Activated CD4-positive, alpha-beta T cell treated with anti-CD3 and anti-CD28 coated beads, Interleukin-2, amount 10 ng/mL, durations not matched to agents 24 days and 14 days (primary cell): ENCODE data around the gene CENPM. TPM values are rescaled to one million over a fixed set of nuclear protein-coding genes. Genes with fewer than 3 reads are reported as not detected.
A peak's percentile ranks its signal among the peaks of the same experiment; 100 is the strongest.

Source experiments
- DNase-seq: peaks from one replicate; pipeline ENCODE4 v3.0.0; 2022
- H3K27ac Mint-ChIP-seq: one replicate; pipeline ENCODE4 v1.8.0; 2022; ENCODE audit warnings: mild to moderate bottlenecking, mixed read lengths
- H3K27me3 Mint-ChIP-seq: one replicate; pipeline ENCODE4 v1.8.0; 2022; ENCODE audit warnings: mixed read lengths
- H3K36me3 Mint-ChIP-seq: one replicate; pipeline ENCODE4 v1.8.0; 2022; ENCODE audit warnings: low read depth, mild to moderate bottlenecking, mixed read lengths
- H3K4me1 Mint-ChIP-seq: one replicate; pipeline ENCODE4 v1.8.0; 2021; ENCODE audit warnings: mixed read lengths
- H3K4me3 Mint-ChIP-seq: one replicate; pipeline ENCODE4 v1.8.0; 2022; ENCODE audit warnings: mild to moderate bottlenecking, moderate library complexity, mixed read lengths
- H3K9me3 Mint-ChIP-seq: one replicate; pipeline ENCODE4 v1.8.0; 2021; ENCODE audit warnings: mixed read lengths
- intact Hi-C: fragments of 100-400 bp; cut with micrococcal nuclease; formaldehyde crosslinking; loops from one replicate; pipeline ENCODE4 v1.15.1; 2023
- total RNA-seq: library from RNA; stranded (reverse); gene quantifications from 2 replicates; pipeline ENCODE4 v1.2.3, GENCODE V29; 2022

CENPM gene, protein sequence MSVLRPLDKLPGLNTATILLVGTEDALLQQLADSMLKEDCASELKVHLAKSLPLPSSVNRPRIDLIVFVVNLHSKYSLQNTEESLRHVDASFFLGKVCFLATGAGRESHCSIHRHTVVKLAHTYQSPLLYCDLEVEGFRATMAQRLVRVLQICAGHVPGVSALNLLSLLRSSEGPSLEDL
- total RNA-seq, result 86.9 and 88.6 TPM in 2 replicates

DNA sequence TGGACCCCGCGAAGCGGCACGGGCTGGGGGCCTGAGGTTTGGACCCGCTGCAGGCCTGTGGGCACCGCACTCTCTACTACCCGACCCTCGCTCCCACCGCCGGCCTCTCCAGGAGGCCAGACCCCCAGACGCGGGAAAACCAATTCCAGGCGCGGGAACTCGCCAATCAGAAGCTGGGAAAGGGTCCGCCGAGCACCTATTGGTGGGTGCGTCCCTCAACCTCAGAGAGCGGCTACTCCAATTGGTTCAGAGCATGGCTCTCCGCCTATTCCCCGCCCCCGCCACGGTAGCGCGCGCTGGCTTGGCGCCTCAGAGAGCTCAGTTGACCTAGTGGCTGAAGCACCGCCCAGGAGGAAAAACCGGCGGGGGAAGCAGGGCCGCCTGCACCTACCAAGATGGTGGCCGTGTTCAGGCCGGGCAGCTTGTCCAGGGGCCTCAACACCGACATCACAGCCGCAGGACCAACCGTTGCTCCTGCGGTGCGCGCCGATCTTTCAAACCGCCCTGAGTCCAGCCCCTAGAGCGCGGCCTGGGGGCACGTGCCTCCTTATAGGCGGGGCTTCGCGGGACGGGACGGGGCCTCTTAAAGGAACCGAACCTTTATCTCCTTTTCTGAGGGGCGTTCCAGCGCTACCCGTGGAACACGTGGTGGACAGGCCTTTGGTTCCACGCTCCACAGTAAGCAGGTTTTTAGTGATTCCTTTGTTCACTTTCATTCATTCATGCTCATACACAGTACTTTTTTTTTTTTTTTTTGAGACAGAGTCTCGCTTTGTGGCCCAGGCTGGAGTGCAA lies at the start of gene CENPM:
CENPM (minus strand) TSS at position 524 of the 795 bp plus-strand sequence; CDS start at position 448, 76 bp downstream.
- intact Hi-C loops, result loop anchor here (2.0 kb wide), 3 partner anchors 124 to 498 kb away; partner anchors contain the start of genes NAGA and SNU13
- Mint-ChIP-seq H3K9me3 (no peaks in the 10 kb centered on the region), H3K4me3 (peak within 1 kb of the TSS; percentile 94), H3K27ac (peak within 1 kb of the TSS; percentile 94), H3K4me1 (peaks cover 47% of the 10 kb centered on the region), H3K36me3 (peaks cover 24% of the 10 kb centered on the region), H3K27me3 (no peaks in the 10 kb centered on the region)
- DNase-seq, result peak; percentile 98

DNA sequence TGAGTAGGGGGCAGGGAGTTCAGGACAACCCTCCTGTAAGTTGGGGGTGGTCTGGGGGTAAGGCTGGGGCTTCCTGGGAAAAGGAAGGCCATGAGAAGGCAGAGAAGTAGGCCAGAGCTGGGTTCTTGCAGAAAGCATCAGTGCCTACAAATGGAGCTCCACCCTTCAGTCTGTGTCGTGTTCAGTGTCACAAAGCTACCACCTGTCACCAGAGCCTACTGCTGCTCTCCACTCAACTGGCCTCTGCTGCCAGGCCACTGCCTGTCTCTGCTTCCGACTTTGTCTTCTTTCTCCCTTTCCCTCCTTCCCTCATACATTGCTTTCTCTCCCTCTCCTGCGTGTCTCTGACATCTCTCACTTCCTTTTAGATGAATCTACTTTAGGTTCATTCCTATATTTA lies 48.3 kb upstream of the CENPM start:
- H3K27ac Mint-ChIP-seq, result no peak overlapping the region
- intact Hi-C loops, result no loop called here

DNA sequence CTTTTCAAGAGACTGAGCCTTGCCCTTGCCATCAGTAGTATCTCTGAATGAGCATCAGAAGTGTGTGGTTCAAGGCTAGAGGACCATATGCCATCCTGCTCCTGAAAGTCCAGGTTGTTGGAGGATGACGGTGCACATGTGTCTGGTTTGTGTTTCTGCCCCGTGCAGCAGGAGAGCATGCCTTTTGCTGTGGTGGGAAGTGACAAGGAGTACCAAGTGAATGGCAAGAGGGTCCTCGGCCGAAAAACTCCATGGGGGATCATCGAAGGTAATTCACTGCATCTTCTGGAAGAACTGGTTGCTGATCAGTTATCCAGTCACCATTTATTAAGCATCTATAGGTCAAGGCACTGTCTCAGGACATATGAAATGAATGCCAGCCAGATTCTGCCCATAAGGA lies 45.5 kb upstream of the CENPM start:
- H3K4me1 Mint-ChIP-seq, result peaks cover 4% of the 10 kb centered on the region
- H3K27ac Mint-ChIP-seq, result no peak overlapping the region
- intact Hi-C loops, result no loop called here
- no peak overlapping the region for H3K4me3 Mint-ChIP-seq
- DNase-seq, result no peak
- H3K9me3 Mint-ChIP-seq, result no peaks in the 10 kb centered on the region
- peaks cover 1% of the 10 kb centered on the region for H3K27me3 Mint-ChIP-seq
- no peaks in the 10 kb centered on the region for H3K36me3 Mint-ChIP-seq

More for the DNA sequence above, 48.3 kb upstream of the CENPM start:
- Mint-ChIP-seq H3K9me3 (peaks cover 10% of the 10 kb centered on the region), H3K4me3 (no peak overlapping the region), H3K4me1 (peaks cover 23% of the 10 kb centered on the region), H3K36me3 (peaks cover 7% of the 10 kb centered on the region), H3K27me3 (peaks cover 1% of the 10 kb centered on the region)
- no peak for DNase-seq

DNA sequence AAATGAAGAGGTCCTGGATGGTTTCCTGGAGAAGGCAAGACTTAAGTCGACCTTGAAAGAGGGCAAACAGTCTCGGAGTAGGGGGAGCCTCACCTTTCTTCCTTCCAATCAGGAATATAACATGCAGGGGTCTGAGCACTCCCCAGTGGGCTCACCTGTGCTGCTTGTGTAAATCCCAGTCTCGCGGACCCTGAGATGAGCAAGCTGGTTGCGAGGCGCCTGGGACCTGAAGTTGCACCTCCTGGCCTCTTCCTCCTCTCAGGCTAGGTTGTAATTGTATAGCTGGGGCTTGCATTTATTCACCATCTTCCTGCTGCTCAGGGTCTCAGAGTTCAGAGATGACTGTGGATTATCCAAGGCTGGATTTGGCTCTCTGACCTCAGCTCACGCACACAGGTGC lies 44.2 kb upstream of the CENPM start:
- DNase-seq, result no peak
- H3K27me3 Mint-ChIP-seq, result peaks cover 2% of the 10 kb centered on the region
- H3K27ac Mint-ChIP-seq, result no peak overlapping the region
- no peaks in the 10 kb centered on the region for H3K36me3 Mint-ChIP-seq
- intact Hi-C loops, result no loop called here
- H3K9me3 Mint-ChIP-seq, result no peaks in the 10 kb centered on the region
- H3K4me3 Mint-ChIP-seq, result no peak overlapping the region
- peaks cover 2% of the 10 kb centered on the region for H3K4me1 Mint-ChIP-seq

DNA sequence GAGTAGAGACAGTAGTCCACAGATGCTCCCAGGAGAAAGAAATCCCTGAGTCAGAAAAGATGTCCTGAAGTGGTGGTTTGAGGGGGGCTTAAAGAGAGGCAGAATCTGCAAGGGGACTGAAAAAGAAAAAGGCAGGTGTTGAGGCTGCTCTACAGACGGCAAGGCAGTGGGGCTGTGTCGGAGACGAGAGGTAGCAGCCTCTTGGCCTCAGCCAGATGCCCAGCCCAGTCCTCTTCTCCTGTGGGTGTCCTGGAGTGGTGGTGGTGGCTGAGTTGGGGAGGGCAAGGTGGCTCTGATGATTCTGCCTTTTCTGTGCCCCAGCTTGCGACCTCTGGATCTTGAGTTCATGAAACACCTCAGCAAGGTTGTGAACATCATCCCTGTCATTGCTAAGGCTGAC lies 42.3 kb upstream of the CENPM start:
- intact Hi-C loops, result no loop called here
- Mint-ChIP-seq H3K4me3 (no peak overlapping the region), H3K9me3 (no peaks in the 10 kb centered on the region), H3K36me3 (no peaks in the 10 kb centered on the region), H3K27ac (no peak overlapping the region), H3K27me3 (peaks cover 3% of the 10 kb centered on the region), H3K4me1 (no peaks in the 10 kb centered on the region)
- DNase-seq, result no peak

DNA sequence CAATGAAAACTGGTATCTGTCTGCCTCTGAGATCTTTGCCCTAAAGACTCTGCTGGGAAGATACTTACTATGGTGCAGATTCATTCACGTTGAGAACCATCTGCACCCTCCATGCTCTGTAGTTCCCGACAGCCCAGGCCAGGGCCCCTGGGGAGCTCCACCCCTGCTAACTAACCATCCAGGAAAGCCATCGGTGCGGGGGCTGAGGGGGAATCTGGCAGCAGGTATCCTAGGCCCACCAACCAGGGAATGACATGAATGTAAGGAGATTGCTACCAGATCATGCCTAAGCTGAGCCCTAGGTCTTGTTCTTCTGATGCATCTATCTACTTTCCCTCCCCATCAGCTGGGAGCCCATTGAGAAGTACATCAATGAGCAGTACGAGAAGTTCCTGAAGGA lies 40.3 kb upstream of the CENPM start:
- peaks cover 3% of the 10 kb centered on the region for H3K27me3 Mint-ChIP-seq
- intact Hi-C loops, result no loop called here

DNA sequence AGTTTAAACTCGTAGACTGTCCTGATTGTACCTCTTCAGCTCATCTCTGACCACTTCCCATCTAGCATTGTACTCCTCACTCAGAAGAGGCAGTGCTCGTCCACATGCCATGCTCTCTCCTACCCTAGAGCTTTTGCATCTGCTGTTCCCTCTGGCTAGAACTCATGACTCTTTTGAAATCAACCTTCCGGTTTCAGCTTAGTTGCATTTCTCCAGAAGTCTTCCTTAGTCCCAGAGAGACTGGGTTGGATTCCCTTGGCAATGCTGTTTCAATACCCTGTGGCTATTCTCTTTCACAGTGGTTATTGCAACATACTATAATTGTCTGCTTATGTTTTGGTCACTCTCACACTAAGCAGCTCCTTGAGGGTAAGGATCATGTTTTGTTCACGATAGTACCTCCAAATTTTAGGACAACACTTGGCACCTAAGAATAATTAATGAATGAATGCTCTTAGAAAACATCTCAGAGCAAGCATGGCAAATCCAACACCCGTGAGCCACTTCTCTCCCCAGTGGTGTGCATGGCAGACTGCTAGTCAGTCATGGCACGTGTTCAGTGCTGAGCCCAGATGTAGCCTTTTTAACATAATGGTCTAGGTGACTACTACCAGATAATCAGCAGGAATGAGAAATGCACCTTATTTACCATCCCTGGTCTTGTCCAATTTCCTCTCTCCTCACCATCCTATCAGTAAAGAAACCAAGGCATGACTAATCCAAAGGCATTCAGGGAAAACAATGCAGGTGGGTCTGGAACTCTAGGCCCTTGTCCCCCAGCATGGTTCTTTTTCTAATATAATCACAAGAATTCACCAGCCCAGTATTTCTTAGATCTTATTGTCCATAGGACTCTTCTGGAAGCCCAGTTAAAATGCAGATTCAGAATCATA lies 36.8 kb upstream of the CENPM start:
- intact Hi-C loops, result no loop called here
- DNase-seq, result no peak
- Mint-ChIP-seq H3K36me3 (no peaks in the 10 kb centered on the region), H3K4me3 (no peak overlapping the region), H3K27me3 (peaks cover 9% of the 10 kb centered on the region), H3K9me3 (no peaks in the 10 kb centered on the region), H3K27ac (no peak overlapping the region), H3K4me1 (no peaks in the 10 kb centered on the region)

More for the DNA sequence above, 40.3 kb upstream of the CENPM start:
- no peaks in the 10 kb centered on the region for H3K36me3 Mint-ChIP-seq
- H3K4me3 Mint-ChIP-seq, result no peak overlapping the region
- H3K9me3 Mint-ChIP-seq, result no peaks in the 10 kb centered on the region
- no peak for DNase-seq
- H3K4me1 Mint-ChIP-seq, result no peaks in the 10 kb centered on the region
- no peak overlapping the region for H3K27ac Mint-ChIP-seq

DNA sequence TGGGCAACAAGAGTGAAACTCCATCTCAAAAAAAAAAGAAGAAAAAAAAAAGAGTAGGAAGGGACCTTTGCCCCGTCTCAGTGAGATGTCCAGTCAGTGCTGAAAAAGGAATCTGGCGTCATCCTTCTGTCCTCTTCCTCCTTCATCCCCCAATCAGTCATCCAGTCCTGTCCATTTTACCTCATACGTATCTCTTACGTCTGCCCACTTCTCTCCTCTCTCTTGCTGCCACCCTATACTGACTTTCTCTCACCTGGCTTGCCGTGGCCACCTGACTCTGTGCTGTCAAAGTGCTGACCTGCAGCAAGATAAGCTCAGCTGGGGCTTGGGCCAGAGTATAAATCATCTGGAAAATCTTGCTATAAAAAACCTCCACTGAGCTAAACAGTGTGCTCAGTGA lies 35.9 kb upstream of the CENPM start:
- H3K4me3 Mint-ChIP-seq, result no peak overlapping the region
- no peaks in the 10 kb centered on the region for H3K36me3 Mint-ChIP-seq
- peaks cover under 1% of the 10 kb centered on the region for H3K4me1 Mint-ChIP-seq
- no peaks in the 10 kb centered on the region for H3K9me3 Mint-ChIP-seq
- peaks cover 16% of the 10 kb centered on the region for H3K27me3 Mint-ChIP-seq
- intact Hi-C loops, result no loop called here
- DNase-seq, result no peak
- H3K27ac Mint-ChIP-seq, result no peak overlapping the region

DNA sequence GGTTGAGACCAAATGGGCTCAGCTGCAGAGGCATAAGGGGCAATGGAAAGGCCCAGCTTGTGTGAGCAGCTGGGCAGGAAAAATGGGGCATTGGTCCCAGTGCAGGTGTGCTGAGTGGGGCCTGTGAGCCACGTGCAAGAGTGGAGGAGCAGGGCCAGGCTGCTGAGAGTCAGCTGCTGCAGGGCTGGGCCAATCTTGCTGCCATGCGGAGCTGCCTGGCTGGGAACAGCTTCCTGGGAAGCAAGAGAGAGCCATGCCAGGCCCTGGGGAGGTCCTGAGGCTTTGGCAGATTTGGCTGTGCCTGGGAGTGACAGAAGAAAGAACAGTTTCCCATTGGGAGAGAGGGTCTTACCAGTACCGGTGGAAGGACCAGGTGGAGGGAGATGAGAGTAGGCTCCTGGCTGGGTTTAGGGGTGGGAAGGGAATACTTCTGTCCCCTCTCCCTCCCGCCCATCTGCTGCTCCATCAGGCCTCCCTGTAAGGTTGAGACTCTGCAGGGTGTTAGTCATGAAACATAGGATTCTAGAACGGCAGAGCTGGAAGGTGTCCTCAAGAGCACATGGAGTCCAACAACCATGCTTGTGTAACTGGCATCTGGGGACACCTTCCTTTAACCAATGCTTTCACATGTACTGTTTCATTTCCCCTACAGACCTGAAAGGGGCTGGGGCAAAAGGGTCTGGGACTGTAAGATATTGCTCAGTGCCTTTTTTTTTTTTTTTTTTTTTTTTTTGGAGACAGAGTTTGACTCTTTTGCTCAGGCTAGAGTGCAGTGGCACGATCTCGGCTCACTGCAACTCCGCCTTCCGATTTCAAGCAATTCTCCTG lies 32.7 kb upstream of the CENPM start:
- Mint-ChIP-seq H3K4me1 (peaks cover 15% of the 10 kb centered on the region), H3K4me3 (no peak overlapping the region), H3K27ac (no peak overlapping the region), H3K9me3 (no peaks in the 10 kb centered on the region), H3K36me3 (no peaks in the 10 kb centered on the region), H3K27me3 (peaks cover 38% of the 10 kb centered on the region)
- DNase-seq, result no peak
- intact Hi-C loops, result no loop called here

DNA sequence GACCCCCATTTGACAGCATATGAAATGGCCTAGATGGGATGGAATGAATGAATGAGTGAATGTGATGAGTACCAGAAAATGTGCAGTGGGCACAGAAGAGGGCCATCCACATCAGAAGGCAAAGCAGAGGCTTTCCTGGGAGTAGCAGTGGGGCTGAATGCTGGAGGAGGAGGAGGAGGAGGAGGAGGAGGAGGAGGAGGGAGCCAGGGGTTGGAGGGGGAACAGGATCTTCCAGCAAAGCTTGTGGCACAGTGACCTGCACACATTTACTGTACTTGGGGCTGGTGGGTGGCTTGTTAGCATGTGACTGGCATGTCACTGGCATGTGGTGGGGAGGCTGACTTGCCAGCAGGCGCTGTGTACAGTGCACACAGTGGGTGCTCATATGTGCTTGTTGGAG lies 31.8 kb upstream of the CENPM start:
- no peaks in the 10 kb centered on the region for H3K9me3 Mint-ChIP-seq
- no peaks in the 10 kb centered on the region for H3K36me3 Mint-ChIP-seq
- DNase-seq, result no peak
- peaks cover 15% of the 10 kb centered on the region for H3K4me1 Mint-ChIP-seq
- H3K27me3 Mint-ChIP-seq, result peaks cover 42% of the 10 kb centered on the region
- no peak overlapping the region for H3K4me3 Mint-ChIP-seq
- intact Hi-C loops, result no loop called here
- peak overlapping the region; percentile 42 for H3K27ac Mint-ChIP-seq

DNA sequence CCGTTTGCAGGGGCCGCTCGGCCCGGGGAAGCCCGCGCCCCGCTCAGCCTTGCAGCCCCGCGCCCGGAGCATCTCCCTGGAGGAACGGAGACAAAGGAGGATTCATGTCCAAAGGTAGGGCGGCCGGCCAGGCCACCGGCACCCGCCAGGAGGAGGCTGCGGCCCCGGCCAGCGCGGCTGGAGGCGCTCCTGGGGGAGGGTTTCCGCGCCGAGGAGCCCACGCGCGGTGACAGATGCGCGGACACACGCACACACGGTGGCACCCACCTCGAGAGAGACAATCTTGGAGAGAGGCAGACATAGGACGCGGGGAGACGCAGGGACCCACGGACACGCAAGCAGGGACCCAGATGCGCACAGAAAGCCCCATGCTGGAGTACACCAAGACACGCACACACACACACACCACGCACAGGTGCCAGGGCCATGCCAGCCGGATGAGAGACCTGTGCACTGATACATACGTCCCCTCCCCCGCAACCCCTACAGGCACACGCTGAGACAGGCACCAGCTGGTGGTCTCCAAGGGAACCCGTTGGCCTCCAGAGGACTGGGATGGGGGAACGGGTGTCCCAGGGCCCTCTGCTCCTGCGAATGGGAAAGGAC lies 30.1 kb upstream of the CENPM start:
- intact Hi-C loops, result loop anchor here (1.0 kb wide), 1 partner anchor 20 kb away; no protein-coding TSS in a partner anchor
- DNase-seq, result peak; percentile 63
- Mint-ChIP-seq H3K36me3 (no peaks in the 10 kb centered on the region), H3K27me3 (peaks cover 48% of the 10 kb centered on the region), H3K4me3 (peak overlapping the region; percentile 67), H3K4me1 (peaks cover 15% of the 10 kb centered on the region), H3K9me3 (no peaks in the 10 kb centered on the region), H3K27ac (no peak overlapping the region)

DNA sequence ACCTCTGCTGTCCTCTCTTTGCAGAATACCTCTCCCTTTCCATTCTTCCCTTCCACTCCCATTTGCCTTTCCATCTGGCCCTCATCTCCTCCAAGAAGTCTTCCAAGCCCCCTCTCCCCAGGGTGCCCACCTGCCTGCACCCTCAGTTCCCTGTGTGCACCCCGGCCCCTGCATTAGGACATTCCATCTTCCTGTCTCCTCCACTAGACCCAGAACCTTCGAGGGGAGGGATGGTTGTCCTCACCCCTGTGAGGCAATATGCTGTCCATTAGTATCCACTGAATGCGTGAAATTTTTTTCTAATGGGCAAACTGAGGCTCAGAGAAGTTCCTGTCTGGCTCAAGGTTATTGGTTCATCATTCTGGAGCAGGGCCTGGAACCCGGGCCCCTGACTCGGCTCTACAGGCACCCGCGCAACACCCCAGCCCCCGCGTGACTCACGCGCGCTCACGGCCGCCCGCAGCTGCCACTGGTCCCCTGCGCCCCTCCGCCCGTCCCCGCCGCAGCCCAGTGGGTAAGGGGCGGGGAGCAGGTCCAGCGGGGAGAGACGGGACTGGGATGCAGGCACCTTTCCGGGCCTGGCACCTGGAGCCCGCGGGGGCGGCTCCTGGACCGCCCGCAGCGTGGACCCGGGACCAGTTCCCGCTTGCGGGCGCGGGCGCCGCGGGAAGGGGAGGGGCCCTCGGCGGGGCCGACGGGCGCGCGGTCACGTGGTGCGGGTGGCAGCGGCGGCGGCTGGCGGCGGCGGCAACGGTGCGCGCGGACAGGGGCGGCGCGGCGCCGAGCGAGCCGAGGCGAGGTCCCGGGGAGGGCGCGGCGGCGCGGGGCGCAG lies 29.3 kb upstream of the CENPM start:
- Mint-ChIP-seq H3K36me3 (no peaks in the 10 kb centered on the region), H3K27ac (peak overlapping the region; percentile 67), H3K27me3 (peaks cover 48% of the 10 kb centered on the region), H3K4me1 (peaks cover 15% of the 10 kb centered on the region), H3K4me3 (peak overlapping the region; percentile 82), H3K9me3 (no peaks in the 10 kb centered on the region)
- intact Hi-C loops, result loop anchor here (1.0 kb wide), 1 partner anchor 19 kb away; no protein-coding TSS in a partner anchor
- peak; percentile 91 for DNase-seq
